Measurements from ENCODE around the gene TLX3. TPM values are rescaled to one million over a fixed set of nuclear protein-coding genes. Genes with fewer than 3 reads are reported as not detected.

The TLX3 gene
- polyA plus RNA-seq, 4 donors, result 0.10 TPM; not detected in 3

DNA sequence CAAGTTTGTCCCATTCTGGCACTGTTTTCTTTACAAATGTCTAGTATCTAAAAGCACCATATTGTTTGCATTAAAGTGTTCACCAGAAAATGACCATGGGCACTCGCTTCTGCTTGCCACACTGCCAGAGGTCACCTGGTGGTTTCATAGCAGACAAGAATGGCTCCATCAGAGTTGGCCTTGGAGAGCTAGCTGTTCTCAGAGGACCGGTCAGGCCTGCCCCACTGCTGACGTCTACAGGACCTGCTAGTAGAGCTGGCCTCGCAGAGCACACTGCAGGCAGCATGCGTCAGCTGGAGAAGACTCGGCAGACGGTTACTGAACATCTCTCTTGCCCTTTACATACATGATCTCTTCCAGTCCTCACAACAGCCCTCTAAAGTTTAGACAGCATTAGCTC lies 8.7 kb upstream of the TLX3 start:
- DNase-seq (ENCODE audit: low read depth in 4 of 4, low spot score in 3 of 4), result no peak

DNA sequence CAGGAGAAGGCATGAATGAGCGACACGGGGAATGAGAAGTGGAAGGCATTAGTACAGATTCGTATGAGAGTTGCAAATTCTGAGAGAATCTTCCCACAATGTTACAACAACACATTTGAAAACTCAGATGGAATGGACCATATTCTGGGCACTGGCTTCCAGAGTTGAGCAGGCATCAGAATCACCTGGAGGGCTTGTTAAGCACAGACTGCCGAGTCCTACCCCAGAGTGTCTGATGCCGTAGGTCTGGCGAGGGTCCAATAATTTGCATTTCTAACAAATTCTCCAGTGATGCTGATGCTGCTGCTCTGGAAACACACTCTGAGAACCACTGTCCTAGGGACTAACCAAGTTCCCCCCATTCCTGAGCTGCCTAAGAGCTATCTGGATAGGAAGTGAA lies 2.9 kb upstream of the TLX3 start:
- no peak for DNase-seq (ENCODE audit: low read depth in 4 of 4, low spot score in 3 of 4)

DNA sequence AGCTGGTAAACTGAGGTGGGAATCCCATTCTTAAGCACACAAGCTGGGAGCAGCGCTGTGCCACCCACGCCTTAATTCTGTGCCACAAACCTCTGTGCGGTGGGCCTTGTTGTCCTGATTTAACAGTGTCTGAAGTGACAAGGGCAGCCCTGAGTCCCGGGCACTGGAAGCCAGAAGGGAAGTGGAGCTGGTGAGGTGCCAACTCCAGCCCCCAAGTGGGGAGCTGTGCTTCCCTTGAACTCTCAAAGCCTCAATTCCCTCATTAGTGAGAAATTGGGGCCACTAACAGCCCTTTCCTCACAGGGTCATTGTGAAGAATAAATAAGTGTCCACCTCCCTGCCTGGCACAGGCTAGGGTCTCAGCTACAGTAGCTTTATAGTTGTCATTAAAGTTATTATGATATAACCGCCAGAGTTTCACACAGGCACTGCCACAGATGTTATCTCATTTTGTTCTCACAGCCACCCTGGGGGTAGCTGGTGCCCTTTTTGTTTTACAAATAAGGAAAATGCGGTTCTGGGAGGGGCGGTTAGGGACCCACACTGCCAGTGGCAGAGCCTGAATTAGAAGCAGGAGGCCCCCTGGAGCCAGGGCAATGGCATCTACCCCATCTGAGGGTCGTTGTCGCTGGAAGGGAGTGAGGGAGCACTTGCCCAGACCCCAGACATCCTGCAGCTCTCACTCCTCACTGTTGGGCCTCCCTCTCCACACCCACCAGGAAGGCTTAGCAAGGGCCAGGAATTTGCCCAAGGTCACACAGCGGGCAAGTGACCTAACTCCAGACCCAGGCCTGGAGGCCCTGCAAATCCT lies 2.1 kb upstream of the TLX3 start:
- no peak for DNase-seq (ENCODE audit: low read depth in 4 of 4, low spot score in 3 of 4)

DNA sequence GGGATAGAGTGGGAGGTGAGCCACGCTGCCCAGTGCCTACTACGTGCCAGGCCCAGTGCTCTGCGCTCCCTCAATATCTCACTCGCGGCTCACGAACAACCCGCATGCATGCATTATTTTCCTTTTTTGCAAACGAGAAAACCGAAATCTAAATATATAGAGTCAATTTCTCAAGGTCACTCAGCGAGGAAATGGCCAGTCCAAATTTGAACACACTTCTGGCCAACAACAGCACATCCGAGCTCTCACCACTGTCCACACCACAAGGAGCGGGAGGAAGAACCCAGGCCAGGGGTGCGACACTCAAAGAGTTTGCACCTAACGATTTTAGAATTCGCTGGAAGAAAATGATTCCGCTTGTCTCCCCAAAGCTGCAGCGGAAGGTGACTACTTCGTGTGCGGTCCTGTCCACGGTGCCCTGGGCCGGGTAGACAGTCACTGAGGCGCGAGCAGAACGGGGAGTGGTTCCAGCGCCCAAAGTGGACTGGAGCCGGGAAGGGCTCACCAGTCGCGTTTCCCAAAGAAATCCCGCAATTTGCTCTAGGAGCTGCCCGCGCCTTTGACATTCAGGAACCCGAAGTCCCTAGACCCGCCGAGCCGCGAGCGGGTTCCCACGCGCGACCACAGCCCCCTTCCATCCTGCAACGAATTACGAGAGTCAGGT lies 1.1 kb upstream of the TLX3 start:
- DNase-seq (ENCODE audit: low read depth in 4 of 4, low spot score in 3 of 4), result no peak

DNA sequence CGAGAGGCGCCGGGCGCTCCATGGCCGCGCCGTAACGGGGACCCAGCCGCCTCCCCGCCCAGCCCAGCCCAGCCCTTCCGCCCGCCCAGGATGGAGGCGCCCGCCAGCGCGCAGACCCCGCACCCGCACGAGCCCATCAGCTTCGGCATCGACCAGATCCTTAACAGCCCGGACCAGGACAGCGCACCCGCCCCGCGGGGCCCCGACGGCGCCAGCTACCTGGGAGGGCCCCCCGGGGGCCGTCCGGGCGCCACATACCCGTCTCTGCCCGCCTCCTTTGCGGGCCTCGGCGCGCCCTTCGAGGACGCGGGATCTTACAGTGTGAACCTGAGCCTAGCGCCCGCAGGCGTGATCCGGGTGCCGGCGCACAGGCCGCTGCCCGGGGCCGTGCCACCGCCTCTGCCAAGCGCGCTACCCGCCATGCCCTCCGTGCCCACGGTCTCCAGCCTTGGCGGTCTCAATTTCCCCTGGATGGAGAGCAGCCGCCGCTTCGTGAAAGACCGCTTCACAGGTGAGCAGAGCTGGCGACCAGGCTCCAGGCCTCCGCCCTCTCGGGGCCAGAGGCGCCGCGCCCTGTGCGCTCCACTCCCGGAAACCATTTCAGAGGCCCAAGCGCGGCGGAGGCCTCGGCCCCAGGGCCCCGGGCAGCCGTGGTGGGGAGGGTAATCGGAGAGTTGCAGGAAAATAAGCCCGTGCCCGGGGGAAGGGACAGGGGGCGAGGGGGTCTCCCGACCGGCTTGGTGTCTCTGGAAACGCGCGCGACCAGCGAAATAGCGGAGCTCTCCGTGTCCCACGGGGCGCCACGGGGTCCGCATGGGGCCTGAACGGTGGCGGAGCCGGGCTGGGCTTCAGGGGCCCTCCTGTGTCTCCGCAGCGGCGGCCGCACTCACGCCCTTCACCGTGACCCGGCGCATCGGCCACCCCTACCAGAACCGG lies 496 bp downstream of the TLX3 start:
- DNase-seq (ENCODE audit: low read depth in 4 of 4, low spot score in 3 of 4), result no peak

DNA sequence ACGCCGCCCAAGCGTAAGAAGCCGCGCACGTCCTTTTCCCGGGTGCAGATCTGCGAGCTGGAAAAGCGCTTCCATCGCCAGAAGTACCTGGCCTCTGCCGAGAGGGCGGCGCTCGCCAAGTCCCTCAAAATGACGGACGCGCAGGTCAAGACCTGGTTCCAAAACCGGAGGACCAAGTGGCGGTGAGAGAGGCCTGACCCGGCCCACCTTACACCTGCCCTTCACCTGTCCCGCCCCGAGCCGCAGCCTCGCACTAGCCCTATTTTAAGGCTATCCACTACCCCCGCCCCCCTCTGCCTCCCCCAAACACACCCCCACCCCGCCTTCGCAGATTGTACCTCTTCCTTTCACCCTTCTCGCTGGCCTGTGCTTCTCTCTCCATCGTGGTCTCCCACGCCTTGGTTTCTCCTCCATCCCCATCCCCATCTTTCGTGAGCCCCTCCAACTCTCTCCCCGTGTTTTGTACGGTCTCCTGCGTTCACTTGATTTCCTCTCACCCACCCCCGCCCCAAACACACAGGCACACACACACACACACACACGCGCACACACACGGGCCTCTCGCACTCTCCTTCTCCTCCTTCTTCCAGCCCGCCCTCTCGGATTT lies 1.3 kb downstream of the TLX3 start:
- DNase-seq (ENCODE audit: low read depth in 4 of 4, low spot score in 3 of 4), result no peak

DNA sequence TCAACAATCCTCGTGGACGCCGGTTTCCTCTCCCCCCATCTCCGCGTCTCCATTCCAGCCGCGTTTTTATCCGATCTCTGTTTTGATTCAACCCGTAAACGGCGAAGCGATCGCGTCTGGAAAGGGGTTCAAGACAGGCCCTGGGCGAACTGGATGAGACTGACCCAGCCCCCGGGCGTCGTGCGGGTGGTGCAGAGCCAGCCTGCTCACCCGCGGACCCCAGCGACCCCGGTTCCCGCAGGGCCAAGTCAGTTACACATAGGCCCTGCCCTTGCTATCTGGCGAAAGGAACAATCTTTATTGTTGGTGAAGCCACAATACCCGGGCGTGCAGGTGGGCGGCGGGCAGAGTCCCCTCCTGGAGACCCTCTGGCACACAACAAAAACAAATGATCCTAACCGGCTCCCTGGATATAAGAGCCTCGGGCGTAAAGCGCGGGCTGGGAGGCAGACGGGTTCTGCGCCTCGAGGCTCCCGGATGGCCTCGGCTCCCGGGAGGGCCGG lies 1.8 kb downstream of the TLX3 start:
- no peak for DNase-seq (ENCODE audit: low read depth in 4 of 4, low spot score in 3 of 4)

DNA sequence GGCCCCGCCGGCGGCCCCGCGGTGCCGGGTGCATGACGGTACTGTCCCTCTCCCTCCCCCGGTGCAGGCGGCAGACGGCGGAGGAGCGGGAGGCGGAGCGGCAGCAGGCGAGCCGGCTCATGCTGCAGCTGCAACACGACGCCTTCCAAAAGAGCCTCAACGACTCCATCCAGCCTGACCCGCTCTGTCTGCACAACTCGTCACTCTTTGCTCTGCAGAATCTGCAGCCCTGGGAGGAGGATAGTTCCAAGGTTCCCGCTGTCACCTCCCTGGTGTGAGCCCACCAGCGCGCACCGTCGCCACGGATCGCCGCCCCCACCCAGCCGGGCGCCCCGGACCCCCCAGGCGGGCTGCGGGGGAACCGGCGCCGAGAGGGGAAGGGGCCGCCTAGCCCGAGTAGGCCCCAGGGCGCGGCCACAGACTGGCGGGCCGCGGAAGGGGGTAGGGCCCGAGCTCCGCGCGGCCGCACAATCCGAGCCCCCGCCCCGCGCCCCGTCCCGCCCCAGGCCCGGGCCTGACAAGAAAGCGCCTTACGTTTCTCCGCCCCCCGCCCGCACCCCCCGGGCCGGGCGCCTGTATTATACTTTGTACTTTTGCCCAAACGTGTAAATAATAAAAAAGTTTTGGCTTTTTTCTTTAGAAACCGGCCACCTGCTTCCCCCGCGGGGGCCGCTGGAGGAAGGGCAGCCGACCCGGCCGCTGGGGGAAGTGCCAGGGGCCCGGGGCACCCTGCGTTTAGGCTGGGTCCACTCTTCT lies 2.5 kb downstream of the TLX3 start:
- DNase-seq (ENCODE audit: low read depth in 4 of 4, low spot score in 3 of 4), result no peak

DNA sequence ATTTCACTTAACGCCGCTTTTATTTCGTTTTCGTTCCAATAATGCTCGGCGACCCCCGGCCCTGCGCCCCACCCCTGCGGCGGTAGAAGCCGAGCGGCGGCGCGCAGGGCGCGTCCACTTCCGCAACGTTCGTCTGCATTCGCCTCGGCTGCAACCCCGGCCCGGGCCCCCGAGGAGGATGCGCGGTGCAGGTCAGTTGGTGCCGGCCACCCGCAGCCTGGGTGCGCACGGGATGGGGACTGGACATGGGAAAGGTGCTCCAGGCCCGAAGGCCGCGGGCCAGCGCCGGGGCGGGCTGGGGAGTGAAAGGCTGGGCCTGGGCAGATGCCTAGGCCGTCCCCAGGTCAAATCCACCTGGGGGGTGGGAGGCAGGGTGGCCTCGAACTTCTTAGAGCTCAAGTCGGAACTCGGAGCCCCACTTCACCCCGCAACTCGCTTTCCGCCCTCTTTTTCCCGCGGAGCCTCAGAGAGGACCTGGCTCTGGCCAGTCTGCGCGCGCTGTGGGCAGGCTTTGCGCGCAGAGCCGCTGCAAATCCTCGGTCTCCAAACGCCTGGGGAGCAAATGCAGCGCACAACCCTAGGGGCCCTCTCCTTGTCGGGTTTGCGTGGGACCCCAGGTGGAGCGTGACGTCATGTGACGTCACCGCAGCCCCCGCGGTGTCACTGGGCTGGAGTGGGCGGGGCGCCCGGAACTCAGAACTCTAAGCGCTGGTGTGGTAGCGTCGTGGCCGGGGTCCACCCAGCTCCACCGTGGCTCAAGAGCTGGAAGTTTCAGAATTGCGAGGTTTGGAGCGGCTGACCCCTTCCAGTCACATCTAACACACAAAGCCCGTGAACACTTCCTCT lies 3.3 kb downstream of the TLX3 start:
- DNase-seq (ENCODE audit: low read depth in 4 of 4, low spot score in 3 of 4), result no peak

DNA sequence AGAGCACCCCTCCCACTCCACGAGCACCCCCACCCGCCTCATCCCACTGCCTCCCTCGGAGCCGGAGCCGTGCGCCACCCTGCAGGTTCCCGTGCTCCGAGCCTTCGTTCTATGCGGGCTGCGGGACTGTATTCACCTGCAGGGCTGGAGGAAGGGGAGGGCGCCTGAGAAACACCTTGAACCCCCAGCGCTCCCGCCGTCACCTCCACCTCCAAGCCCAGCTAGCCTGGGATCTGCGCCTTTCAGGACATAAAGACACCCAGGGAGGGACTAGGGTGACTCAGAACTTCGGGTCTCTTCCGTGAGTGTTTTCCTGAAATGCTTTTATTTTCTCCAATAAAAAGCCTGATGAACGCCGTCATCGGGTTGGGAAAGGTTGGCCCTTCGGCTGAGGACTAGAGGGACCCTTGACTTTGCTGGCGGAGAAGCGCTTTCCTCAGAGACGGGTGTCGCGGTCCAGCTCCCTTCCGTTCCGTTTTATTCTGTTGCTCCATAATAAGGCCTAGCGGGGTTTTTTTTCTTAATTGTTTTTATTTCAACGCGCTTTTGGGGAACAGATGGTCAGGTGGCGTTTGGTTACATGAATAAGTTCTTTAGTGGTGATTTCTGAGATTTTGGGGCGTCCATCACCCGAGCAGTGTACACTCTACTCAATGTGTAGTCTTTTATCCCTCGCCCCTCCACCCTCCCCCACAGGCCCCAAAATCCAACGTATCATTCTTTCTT lies 4.6 kb downstream of the TLX3 start:
- no peak for DNase-seq (ENCODE audit: low read depth in 4 of 4, low spot score in 3 of 4)

DNA sequence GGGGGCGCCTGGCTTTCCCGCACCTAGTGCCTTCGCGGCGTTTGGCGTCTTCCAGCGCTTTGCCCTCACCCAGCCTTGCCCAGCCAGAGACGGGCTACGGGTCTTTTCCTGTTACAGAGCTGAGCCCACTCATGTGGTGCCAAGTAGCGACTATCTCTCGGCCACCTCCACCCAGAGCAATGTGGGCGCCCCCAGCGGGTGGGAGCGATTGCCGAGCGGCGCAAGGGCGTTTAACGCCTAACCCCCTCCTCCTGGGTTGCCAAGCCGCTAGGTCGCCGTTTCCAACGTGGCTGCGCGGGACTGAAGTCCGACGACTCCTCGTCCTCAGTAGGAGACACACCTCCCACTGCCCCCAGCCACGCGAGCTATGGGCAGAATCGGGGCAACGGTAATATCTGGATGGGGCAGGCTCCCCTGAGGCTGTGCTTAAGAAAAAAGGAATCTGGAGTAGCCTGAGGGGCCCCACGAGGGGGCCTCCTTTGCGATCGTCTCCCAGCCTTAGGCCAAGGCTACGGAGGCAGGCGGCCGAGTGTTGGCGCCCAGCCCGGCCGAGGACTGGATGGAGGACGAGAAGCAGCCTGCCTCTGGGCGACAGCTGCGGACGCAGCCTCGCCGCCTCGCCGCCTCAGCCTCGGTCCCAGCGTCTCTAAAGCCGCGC lies 5.8 kb downstream of the TLX3 start:
- no peak for DNase-seq (ENCODE audit: low read depth in 4 of 4, low spot score in 3 of 4)

DNA sequence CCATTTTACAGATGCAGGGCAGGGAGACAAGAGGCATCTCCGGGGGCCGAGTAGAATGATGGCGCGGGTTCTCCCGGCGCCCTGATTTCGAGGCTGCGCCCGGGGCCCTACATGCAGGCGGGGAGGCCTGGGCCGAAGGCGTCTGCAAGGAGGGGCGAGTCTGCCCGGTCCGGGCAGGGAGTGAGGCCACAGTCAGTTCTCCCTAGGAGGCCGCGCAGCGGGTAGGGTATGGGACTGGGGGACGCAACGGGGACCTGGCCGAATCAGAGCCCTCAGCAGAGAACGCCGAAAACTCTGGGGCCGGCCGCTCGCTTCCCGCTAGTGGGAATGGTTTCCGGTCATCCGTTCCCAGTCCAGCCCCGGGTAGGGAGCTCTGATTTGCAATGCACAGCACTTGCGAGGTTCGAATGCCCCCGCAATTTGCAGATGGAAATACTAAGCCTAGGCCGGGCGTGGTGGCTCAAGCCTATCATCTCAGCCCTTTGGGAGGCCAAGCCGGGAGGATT lies 6.4 kb downstream of the TLX3 start:
- DNase-seq (ENCODE audit: low read depth in 4 of 4, low spot score in 3 of 4), result no peak

DNA sequence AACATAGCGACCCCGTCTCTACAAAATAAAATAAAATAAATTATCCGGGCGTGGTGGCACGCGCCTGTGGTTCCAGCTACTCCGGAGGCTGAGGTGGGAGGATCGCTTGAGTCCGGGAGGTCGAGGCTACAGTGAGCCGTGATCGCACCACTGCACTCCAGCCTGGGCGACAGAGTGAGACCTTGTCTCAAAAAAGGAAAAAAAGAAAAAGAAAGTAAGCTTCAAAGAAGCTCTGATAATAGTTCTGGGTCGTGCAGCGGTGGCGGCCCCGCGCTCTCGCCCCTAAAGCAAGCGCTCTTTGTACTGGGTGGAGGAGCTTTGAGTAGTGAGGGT lies 6.8 kb downstream of the TLX3 start:
- DNase-seq (ENCODE audit: low read depth in 4 of 4, low spot score in 3 of 4), result no peak

DNA sequence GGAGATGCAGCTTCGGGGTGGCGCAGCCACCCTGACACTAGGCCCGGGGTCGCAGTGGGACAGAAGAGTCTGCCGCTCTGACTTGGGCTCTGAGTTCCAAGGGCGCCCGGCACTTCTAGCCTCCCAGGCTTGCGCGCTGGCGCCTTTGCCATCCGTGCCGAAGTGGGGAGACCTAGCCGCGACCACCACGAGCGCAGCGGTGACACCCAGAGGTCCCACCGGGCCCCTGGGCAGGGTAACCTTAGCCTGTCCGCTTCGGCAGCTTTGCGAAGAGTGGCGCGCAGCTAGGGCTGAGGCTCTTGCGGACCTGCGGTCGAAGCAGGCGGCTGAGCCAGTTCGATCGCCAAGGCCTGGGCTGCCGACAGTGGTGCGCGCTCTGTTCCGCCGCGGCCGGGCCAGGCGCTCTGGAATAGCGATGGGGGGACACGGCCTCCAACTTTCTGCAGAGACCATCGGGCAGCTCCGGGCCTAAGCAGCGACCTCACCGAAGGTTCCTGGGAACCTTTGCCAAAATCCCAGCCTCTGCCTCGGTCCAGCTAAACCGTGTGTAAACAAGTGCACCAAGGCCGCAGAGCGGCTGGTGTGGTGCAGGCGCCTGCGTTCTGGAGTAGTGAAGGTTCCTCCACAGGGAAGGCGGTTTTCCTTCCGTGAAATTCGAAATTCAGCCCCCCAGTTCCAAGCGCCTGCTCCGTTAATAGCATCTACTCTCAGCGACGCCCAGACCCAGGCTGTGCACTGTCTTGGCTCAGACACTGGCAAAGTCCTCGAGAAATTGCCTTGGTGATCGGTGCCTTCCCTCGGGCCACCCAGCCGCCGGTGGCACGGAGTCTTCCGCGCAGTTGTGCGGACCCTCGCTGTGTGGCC lies 7.4 kb downstream of the TLX3 start:
- no peak for DNase-seq (ENCODE audit: low read depth in 4 of 4, low spot score in 3 of 4)

DNA sequence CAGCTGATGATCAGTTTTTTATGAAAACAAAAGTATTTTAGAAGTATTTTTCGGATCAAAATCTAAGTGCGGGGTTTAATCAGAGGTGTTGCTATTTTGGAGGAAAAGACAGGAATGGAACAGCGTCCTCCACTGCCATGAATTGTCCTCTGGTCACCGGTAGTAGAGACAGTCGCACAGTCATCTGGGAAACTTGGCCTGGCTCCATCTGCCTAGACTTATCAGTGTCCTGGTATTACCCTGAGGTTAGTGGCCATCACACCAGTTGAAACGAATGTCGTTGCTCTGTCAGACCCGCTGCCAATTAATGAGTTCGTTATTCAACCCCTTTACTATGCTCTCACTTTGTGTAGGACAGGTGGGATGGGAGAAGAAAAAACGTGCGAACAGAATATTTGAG lies 8.2 kb downstream of the TLX3 start:
- no peak for DNase-seq (ENCODE audit: low read depth in 4 of 4, low spot score in 3 of 4)

DNA sequence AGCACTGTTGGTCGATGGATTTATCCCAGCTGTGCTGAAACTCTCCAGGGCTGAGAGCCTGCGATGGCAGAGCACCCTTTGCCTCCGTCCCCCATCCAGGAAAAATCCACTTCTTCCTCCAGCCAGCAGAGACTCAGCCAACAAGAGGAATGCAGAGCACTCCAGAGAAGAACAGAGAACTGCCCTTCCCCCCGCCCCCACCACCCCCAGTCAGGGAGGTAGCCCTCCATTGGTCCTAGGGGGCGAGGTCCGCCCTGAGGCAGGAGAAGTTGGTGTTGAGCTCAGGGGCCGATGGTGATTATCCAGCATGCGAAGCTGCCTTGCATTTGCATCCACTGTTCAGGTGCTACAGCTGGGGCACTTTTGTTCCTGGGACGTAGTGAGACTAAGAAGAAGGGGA lies 9.0 kb downstream of the TLX3 start:
- DNase-seq (ENCODE audit: low read depth in 4 of 4, low spot score in 3 of 4), result no peak

DNA sequence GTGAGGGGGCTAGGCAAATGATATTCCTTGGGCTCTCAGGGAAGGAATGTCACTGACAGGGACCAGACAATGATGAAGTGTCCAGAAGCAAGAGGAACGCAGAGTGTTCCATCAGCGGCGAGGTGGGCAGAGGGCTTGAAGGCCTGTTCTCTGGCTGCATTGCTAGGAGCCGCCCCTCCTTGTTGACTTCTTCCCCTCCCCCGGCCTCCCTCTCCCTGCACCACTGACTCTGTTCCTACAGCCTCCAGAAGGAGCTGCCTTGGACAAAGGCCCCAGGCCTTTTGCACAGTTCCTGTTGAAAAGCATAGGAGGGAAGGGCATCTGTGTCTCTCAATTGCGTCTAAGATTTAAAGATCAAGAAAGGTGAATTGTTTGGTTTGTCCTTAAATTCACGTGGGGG lies 12.4 kb downstream of the TLX3 start:
- DNase-seq (ENCODE audit: low read depth in 4 of 4, low spot score in 3 of 4), result no peak

Measured in right renal pelvis (tissue), 4 donors.